ENCODE results near the gene COTL1. TPM values are rescaled to one million over a fixed set of nuclear protein-coding genes. Genes with fewer than 3 reads are reported as not detected.

The COTL1 gene
- total and polyA plus RNA-seq, 7 donors, result 6.1 to 44.5 (median 9.8) TPM

DNA sequence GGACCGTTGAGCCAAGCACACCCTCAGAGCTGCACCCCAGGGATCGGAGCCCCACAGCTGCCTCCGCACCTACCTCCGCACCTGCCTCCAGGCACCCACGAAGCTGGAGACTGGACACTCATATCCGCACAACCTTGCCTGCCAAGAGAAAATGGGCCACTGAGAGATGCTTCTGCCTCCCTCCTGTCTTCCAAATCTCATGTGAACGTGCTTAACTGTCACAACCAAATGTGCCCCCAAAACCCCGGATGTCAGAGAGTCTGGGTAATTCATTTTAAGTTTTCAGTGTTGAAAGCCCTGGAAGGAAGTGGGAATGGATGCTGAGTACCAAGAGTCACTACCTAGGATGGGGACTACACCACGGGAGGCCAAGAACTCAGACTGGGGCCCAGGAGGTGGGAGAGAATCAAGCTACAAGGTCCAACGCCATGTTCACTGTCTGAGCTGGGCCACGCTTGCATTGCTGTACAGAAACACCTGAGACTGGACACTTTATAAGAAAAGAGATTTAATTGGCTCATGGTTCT is 63.9 kb downstream of the COTL1 start:
- intact Hi-C loops (cut with DNase I), result no loop called here
- 85% methylated on average over 11 of the region's 11 CpGs for WGBS, 3 donors
- TF ChIP-seq CTCF (IDR thresholded peaks at IDR 0.05), result no peak
- Histone ChIP-seq H3K9me3 (no peaks in the 10 kb centered on the region), H3K27ac (no peak overlapping the region), H3K4me3 (no peak overlapping the region), H3K36me3 (ENCODE audit: insufficient read depth in 1 of 2, low read depth in 1 of 2) (no peaks in the 10 kb centered on the region), H3K27me3 (ENCODE audit: insufficient read depth in 3 of 3, low read length in 2 of 3) (peaks cover 0 to 27% (median 0%) of the 10 kb centered on the region in 3 donors), H3K4me1 (no peaks in the 10 kb centered on the region)
- peak in 1 of 2 donors; percentile 8 for DNase-seq
- ATAC-seq, result no peak

DNA sequence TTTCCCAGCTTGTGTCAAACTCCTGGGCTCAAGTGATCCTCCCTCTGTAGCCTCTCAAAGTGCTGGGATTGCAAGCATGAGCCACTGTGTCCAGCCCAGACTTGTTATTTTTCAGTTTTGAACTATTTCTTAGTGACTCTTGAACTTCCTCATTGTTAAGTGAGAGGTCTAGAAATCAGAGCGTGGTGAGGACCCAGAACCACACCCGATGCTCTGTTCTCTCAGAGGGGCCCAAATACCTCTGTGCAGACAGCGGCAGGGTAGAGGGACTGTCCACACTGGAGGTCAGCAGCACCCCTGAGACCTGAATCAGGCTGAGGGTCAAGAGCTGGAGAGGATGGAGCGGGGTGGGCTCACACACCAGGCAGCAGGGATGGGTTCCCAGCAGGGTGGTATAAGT is 65.7 kb downstream of the COTL1 start:
- ATAC-seq, result no peak
- Histone ChIP-seq H3K9me3 (no peaks in the 10 kb centered on the region), H3K27me3 (ENCODE audit: insufficient read depth in 3 of 3, low read length in 2 of 3) (peaks cover 0 to 18% (median 0%) of the 10 kb centered on the region in 3 donors), H3K4me1 (no peaks in the 10 kb centered on the region), H3K27ac (no peak overlapping the region), H3K4me3 (no peak overlapping the region), H3K36me3 (ENCODE audit: insufficient read depth in 1 of 2, low read depth in 1 of 2) (no peaks in the 10 kb centered on the region)
- TF ChIP-seq CTCF (IDR thresholded peaks at IDR 0.05), result no peak
- WGBS, 3 donors, result 59 to 84% (median 79%) methylated on average over 4 of the region's 4 CpGs
- intact Hi-C loops (cut with DNase I), result no loop called here
- peak in 1 of 2 donors; percentile 8 for DNase-seq

GRCh38 chr16:84550096-84550495 is 67.8 kb downstream of the COTL1 start:
- DNase-seq (peak in 1 of 2 donors; percentile 2), ATAC-seq (no peak)
- H3K9me3 ChIP-seq, result no peaks in the 10 kb centered on the region
- H3K27me3 ChIP-seq (ENCODE audit: insufficient read depth in 3 of 3, low read length in 2 of 3), result peaks cover 0 to 8% (median 5%) of the 10 kb centered on the region in 3 donors
- no peak overlapping the region for H3K27ac ChIP-seq
- no peak for TF ChIP-seq CTCF (IDR thresholded peaks at IDR 0.05)
- 63 to 67% (median 66%) methylated on average over 4 of the region's 4 CpGs for WGBS, 3 donors
- H3K4me1 ChIP-seq, result no peaks in the 10 kb centered on the region
- intact Hi-C loops (cut with DNase I), result no loop called here
- no peak overlapping the region for H3K4me3 ChIP-seq
- no peaks in the 10 kb centered on the region for H3K36me3 ChIP-seq (ENCODE audit: insufficient read depth in 1 of 2, low read depth in 1 of 2)

DNA sequence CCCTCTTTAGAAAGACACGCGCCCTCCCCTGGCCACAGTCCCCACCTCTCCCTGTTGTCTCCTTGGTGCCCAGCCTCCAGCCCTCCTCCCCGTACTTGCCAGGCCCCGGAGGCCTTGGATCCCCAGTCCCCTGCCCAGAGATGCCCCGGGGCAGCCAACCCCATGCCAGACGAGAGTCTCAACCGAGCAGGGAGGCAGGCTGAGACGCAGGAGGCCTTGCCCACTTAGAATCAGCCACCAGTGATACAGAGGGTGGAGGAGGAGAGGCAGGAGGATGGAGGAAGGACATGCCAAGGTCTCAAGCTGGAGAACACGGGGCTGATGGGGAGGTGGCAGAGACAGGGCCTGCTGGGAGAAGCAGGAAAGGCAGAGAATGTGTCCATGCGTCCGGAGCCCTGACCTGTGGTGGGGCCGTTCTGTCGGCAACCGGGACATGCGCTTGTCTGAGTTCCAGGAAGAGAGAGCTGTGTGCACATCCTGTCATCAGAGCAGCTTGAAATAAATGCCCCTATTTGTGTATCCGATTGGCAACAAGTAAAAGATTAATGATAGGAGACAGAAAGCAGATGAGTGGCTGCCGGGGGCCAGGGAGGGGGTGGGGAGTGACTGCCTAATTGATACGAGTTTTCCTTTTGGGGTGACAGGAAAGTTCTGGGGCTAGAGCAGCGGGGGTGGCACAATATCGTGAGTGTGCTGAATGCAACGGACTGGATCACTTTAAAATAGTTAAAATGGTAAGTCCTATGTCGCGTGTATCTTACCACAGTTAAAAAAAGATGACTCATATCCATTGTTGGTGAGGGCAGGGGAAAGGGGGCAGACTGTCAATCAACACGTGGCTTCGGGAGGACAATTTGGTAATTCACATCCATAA is 68.7 kb downstream of the COTL1 start:
- TF ChIP-seq CTCF (IDR thresholded peaks at IDR 0.05), result no peak
- intact Hi-C loops (cut with DNase I), result no loop called here
- no peak overlapping the region for H3K27ac ChIP-seq
- H3K36me3 ChIP-seq (ENCODE audit: insufficient read depth in 1 of 2, low read depth in 1 of 2), result no peaks in the 10 kb centered on the region
- no peak for ATAC-seq
- peaks cover 0 to 8% (median 5%) of the 10 kb centered on the region in 3 donors for H3K27me3 ChIP-seq (ENCODE audit: insufficient read depth in 3 of 3, low read length in 2 of 3)
- no peaks in the 10 kb centered on the region for H3K9me3 ChIP-seq
- peaks cover 3% of the 10 kb centered on the region for H3K4me1 ChIP-seq
- 66 to 74% (median 66%) methylated on average over 25 of the region's 25 CpGs for WGBS, 3 donors
- H3K4me3 ChIP-seq, result no peak overlapping the region
- DNase-seq, result peak in 1 of 2 donors; percentile 54
